GM19193 (cell line): ENCODE measurements around the gene CIAO3.
A peak's percentile ranks its signal among the peaks of the same experiment; 100 is the strongest.

Experiments
- POLR2A ChIP-seq: IDR thresholded peaks from 4 replicates; pipeline ENCODE4 v1.6.1; 2011; ENCODE audit not compliant: insufficient read depth, insufficient read length; ENCODE audit errors: extremely low read depth

The CIAO3 gene

DNA sequence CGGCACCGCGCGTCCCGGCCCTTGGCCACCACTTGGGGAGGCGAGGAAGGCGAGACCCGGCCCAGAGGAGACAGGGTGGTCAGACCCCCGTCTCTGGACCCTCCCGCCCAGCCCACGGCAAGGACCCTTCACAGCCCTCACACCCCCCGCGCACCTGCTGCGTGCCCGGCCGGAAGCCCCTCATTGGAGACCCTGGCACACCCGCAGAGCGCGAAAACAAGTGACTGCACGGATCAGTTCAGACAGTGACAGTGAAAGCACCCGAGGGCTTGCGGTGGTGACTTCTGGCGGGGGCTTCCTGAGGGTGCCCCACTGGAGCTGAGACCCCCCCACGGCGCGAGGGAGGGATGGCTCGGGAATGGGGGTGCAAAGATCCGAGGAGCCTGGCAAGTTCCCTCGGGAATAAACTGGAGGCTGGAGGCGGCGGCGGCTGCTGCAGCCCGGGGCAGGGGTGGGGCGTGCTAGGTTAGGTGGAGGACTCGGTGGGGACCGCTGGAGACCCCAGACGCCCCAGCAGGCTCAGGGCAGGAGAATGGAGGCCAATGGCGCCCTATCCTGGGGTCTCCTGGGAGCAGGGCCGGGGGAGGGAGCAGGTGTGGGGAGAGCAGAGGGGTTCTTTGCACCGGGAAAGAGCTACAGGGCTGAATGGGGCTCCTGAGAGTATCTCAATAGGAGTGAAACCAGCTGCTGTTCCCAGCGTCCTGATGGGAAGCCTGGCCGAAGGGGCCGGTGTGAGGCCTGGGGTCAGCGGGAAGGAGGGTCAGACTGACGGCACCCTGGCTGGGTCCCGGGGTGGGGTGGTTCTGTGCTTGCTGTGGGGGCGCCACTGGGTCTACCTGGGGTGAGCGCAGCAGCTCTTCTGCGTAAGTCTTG, 34.4 kb downstream of the CIAO3 start:
- no peak for TF ChIP-seq POLR2A

DNA sequence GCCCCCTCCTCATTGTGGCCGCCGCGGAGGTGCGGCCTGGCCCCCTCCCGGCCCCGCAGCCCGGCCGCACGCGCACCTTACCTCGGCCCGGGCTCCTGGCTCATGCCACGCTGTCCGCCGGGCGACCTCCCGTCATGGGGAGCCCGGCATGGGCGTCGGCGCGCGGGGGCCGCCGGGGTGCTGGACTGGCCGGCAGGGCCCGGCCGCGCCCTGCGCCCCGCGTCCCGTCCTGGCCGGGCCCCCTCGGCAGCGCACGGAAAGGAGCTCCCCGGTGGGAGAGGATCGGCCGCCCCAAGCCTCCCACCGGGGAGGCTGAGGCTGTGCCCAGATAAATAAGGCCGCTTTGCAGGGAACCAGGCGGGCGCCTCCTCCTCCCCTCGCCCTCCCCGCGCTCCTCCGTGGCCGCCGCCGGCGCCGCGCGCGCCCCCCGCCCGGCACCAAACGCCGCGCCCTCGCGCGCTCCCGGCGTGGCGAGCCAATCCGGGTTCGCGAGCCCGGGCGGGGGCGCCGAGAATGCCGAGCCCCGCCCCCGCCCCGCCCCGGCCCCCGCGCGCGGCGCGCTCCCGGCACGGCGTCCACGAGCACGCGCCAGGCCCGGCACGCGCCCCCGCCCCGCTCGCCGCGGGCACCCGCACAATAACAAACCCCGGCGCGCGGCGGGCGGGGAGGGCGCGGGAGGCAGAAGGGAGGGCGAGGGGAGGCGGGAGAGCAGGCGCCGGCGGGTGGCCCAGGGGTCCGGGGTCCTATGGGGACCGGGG, 35.2 kb downstream of the CIAO3 start, which contains the start of gene FBXL16:
Gene FBXL16 (minus strand): TSS at position 371 of the 758 bp plus-strand sequence. CDS start 8,396 bp downstream, outside the sequence.
- no peak for TF ChIP-seq POLR2A

DNA sequence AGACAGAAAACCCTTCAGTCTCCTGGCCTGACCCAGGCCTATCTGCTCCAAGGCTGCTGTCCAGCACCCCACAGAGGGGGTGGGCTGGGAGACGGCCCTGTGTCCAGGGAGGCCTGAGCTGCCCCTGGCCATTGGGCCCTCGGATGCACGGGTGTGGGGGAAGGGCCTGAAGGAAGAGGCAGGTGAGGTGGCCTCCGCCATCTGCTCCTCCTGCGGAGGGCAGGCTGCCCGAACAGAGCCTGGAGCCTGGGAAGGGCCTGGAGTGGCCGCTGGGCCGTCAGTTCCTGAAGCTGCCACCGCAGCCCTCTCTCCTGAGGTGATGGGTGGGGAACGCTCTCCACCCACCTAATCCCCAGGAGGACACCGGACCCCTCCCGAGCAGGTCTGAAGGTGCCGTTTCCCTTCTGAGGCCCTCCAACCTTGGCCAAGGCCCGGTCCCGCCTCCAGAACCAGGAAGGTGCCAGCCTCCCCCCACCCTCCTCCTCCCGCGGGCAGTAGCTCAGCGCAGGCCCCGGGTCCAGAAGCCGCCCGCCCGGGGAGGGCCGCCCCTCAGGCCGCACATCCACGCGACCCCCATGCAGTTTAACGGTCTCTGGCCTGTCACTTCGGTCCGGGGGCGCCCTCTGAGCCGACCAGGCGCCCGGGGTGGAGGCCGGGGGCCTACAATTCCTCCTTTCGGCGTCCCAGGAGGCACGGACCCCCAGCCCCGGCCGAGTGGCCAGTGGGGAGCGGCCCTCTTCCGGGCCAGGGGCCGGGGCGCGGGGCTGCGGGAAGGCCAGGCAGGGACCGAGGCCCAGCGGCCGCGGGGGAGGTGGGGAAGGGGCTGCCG, 36.0 kb downstream of the CIAO3 start:
- TF ChIP-seq POLR2A: no peak

DNA sequence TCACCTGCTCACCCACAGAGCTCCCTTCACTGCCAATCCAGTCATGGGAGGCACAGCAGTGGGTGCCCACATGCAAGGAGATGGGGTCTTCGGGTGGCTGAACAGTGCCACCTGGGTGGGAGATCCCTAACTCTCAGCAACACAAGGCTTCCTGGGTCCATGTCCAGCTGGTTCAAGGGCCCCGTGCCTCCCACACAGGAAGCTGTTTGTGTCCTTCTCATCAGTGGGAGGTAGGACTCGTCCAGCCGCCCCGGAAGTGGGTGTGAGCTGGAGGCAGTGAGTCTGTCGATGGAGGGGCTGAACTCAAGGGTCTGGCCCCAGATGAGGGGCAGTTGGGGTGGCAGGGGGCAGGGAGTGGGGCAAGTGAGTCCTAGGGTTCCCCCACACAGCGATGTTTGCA, 36.8 kb downstream of the CIAO3 start:
- TF ChIP-seq POLR2A: no peak

DNA sequence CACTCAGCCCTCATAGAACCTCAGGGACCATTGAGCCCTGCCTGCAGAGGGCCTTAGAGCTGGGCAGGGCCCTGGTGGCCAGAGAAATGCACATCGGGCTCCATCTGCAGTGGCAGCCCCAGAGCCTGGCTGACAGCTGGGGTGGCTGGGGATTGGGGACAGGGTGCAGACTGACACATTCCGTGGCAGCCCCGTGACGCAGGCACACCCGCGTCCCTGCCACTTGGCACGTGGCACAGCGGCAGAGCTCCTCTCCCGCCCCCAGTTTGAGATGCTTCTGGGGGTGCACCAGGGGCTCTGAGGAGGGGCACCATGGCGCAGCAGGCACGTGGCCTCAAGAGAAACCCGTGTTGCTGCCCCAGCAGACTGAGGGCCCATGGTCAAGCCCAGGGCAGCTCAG, 37.4 kb downstream of the CIAO3 start:
- TF ChIP-seq POLR2A: no peak

DNA sequence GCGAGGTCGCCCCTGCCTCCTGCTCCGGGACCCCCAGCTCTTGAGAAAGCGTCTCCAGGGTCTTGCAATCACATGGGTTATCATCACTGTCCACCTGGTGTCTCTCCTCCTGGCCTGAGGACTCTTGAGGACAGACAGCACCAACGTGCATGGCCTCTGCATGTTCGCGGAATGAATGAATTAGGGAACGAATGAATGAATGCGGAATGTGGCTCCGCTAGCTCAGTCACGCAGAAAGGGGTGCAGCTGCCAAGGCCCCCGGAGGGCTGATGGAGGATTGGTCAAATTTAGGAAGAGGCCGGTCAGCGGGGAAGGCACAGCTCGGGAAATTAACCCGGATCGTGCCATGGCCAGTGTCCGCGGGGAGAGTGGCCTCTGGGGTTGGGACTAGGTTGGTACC, 38.5 kb downstream of the CIAO3 start:
- TF ChIP-seq POLR2A: no peak

DNA sequence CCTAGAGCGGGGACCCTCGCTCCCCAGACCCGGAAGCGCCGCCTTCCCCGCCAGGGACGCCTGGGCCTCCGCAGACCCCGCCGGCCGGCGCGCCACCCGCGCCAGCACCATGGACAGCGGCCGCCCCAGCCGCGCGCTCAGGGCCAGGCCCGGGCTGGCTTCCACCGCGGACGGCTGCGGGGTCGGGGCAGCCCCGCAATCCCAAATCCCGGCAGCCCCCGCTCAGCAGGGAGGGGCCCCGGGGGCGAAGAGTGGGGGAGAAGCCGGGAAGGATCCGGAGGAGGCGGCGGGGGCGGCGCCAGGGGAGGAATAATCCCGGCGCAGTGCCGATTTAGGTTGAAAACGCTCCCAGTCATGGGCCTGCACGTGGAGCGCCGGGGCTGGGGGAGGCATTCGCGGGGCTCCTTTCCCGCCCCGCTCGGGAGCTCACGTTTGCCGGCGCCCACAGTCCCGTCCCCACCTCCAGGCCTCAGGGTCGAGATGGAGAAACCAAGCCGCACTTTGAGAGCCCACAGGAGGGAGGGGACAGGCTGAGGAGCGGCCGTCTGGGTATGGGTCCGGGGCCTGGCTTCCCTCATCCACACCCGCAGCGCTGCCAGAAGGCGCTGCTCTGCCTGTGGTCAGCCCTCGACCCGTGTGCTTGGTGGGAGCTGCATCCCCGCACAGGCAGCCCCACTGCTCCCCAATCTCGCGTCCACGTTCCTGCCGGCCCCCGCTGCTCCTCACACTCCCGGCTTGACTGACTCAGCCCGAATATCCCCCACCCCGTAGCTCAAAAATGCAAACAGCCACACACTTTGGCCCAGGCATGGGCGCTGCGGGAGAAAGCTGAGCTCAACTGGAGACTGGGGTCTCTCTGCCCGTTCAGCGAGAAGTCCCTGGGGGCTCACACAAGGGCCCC, 39.9 kb downstream of the CIAO3 start:
- TF ChIP-seq POLR2A: no peak

DNA sequence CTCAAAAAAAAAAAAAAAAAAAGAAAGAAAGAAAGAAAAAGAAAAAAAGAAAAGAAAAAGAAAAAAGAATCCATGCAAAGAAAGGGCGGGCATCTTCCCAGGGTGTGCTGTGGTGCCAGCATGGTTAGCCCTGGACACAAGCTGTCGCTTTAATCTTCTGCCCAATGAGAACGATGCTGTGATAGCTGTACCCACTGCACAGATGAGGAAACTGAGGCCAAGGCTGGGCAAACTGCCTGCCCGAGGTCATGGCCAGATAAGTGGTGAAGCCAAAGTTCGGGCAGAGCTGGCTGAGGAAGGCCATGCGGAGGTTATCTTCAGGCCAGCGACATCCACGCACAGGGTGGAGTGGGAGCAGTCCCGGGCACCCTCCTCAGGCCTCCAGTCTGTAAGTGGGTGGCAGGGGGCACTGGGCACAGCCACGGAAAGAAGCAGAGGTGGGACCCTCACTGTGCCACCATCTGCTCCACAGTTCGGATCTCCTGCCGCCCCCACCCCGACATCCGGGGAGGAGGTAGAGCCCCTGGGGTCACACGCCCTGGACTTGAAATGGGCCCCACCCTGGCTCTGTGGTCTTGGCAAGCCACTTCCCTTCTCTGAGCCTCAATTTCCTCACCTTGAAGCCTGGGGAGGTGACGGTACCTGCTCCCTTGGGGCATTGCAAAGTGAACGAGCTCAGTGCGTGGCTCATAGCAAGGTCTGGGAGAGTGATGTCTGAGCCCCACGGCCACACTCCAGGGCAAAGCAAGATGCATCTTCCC, 41.7 kb downstream of the CIAO3 start:
- no peak for TF ChIP-seq POLR2A

DNA sequence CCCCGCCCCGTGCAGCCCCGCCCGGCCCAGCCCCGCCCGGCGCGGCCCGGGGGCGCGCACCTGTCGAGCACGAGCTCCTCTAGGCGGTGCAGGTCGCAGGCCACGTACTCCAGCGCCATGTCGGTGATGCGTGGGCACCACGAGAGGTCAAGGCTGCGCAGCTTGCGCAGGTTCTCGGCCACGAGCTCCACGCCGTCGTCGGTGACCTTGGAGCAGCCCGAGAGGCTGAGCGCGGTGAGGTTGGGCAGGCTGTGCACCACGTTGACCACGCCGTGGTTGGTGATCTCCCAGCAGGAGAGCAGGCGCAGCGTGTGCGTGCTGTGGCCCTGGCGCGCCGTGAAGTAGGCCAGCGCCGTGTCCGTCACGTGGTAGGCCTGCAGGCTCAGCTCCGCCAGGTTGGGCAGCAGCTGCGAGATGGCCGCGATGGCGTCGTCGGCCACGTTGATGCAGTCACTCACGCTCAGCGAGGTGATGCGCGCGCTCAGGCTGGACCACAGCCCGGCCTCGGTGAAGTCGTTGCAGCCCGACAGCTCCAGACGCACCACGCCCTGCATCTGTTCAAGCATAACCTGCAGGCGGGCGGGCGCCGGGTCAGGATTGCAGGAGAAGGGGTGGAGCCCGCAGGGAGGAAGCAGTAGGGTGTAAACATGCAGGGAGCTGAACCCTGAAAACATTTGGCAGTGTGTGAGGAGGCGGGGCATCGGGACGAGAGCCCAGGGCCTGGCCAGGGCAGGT, 45.3 kb downstream of the CIAO3 start:
- TF ChIP-seq POLR2A: peak; percentile 33

DNA sequence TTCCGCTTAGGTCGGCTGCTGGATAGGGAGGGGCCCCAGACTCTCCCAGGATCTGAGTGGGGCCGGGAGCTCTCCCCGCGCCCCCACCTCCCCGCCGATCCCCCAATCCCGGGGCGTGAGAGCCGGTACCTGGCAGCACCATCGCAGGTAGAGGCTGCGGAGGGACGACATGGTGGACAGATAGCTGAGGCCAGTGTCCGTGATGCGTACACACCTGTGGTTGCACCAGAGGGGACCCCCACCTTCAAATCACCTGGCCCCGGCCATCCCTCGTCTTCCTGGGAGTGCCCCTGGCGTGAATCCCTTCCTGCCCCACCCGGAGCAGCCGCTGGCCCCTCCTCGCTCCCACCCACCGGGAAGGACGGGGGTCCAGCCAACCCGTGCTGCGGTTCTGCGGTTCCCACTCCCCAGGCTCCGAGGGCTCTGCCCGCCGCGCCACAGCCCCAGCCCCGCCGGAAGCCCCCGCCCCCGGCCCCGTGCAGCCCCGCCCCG, 45.9 kb downstream of the CIAO3 start:
- no peak for TF ChIP-seq POLR2A

DNA sequence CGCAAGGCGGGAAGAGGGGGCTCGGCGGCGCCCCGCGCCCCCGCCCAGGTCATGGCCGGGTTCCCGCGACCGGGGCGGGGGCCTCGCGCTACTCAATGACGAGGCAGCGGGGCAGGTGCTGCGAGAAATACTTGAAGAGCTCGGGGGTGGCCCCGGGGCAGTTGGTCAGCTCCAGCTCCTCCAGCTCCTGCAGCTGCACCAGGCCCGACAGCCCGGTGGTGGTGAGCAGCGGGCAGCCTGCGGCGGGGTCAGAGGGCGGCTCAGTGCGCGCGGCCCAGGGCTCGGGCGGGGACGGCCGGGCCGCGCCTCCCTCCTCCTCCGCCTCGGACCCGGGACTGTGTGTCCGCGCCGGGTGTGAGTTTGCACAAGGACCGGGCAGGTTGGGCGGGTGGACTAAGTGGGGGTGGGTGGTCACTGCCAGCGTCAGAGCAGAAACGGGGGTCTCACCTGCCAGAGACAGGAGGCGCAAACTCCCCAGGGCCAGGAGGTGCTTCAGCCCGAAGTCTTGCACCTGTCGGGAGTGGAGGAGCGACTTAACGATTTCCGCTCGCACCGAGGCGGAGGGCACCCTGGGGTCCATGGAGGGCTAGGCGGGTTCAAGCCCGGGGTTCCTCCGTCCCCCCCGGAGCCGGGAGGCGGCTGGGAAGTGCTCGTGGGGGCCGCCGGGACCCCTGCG, 46.5 kb downstream of the CIAO3 start:
- TF ChIP-seq POLR2A: no peak

DNA sequence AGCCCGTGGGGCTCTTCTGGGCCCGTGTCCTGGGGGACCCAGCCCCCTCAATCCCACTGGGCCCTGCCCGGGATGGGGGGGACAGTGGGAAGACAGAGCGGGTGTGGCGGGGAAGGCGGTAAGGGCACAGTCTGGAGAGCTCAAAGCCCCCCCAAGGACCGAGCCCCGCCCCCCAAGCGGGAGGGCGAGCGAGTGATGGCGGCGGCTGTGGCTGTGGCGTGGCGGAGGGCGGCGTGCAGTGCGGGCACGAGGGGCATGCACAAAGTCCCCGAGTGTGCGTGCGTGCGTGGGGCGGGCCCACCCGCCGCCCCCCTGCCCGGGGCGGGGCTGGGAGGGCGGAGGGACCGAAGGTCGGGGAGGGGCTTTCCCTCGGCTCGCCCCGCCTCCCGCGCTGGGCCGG, 47.0 kb downstream of the CIAO3 start:
- TF ChIP-seq POLR2A: no peak
